Measurements from ENCODE around the gene HPCAL1.

HPCAL1 gene

DNA sequence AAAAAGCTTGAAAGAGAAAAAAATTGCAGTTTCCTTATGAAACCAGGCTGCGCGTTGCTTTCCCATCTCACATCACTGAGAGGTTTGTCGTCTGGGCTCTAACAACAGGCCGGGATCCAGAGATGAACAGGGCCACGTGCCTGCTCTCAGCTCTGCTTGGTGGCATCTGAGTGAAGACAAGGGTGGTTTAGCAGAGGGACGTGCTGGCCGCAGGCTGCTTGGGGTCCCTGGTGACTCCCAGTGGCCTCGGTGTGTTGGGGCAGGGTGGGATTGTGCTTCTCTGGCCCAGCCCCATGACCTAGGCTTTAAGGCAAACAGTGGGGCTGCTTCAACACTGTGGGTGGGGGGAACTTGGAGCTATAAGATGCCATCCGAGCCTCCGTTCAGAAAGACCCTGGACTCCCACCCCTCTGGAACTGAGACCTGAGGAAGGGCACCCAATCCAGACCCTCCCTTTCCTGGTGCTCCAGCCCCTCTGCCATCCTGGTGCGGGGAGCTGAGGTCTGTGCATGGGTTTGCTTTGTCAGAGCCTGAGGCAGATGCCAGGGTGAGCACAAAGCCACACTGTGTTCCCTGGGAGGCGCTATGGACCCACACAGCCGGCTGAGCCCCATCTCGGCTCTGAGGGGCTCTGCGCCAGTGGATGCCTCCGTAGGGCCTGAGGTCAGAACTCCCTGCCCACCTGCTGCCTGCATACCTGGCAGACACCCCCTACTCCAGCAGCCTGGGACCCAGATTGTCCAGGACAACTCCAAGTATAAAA, 18.4 kb upstream of the HPCAL1 start:
- Histone ChIP-seq H3K4me1 (ENCODE audit: control insufficient read depth, low read length) (no peaks in the 10 kb centered on the region), H3K36me3 (ENCODE audit: control insufficient read depth, low read length) (no peaks in the 10 kb centered on the region), H3K4me3 (ENCODE audit: low read length) (no peak overlapping the region), H3K79me2 (ENCODE audit: control insufficient read depth, low read length) (no peaks in the 10 kb centered on the region), H4K20me1 (ENCODE audit: control insufficient read depth, insufficient read depth, low read depth, low read length) (no peaks in the 10 kb centered on the region), H3K27ac (ENCODE audit: low read depth, low read length) (no peak overlapping the region), H3K27me3 (ENCODE audit: control insufficient read depth, low read length) (peaks cover 3% of the 10 kb centered on the region; the same call in 1 of the 2 replicates), H3K9me3 (ENCODE audit: control insufficient read depth, insufficient read depth, low read length) (no peaks in the 10 kb centered on the region), H3F3A (ENCODE audit: control insufficient read depth, insufficient read depth) (no peaks in the 10 kb centered on the region), H3K9me2 (replicated peaks; ENCODE audit: control insufficient read depth, low read length) (no peaks in the 10 kb centered on the region), H3K4me2 (ENCODE audit: low read length) (no peak overlapping the region)
- TF ChIP-seq, protein P1, sequence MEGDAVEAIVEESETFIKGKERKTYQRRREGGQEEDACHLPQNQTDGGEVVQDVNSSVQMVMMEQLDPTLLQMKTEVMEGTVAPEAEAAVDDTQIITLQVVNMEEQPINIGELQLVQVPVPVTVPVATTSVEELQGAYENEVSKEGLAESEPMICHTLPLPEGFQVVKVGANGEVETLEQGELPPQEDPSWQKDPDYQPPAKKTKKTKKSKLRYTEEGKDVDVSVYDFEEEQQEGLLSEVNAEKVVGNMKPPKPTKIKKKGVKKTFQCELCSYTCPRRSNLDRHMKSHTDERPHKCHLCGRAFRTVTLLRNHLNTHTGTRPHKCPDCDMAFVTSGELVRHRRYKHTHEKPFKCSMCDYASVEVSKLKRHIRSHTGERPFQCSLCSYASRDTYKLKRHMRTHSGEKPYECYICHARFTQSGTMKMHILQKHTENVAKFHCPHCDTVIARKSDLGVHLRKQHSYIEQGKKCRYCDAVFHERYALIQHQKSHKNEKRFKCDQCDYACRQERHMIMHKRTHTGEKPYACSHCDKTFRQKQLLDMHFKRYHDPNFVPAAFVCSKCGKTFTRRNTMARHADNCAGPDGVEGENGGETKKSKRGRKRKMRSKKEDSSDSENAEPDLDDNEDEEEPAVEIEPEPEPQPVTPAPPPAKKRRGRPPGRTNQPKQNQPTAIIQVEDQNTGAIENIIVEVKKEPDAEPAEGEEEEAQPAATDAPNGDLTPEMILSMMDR (IDR thresholded peaks at IDR 0.05; ENCODE audit: low read depth, low read length, poor library complexity, severe bottlenecking) = no peak
- no peak for TF ChIP-seq EZH2phosphoT487 (IDR thresholded peaks at IDR 0.05; ENCODE audit: borderline replicate concordance, low read length)

DNA sequence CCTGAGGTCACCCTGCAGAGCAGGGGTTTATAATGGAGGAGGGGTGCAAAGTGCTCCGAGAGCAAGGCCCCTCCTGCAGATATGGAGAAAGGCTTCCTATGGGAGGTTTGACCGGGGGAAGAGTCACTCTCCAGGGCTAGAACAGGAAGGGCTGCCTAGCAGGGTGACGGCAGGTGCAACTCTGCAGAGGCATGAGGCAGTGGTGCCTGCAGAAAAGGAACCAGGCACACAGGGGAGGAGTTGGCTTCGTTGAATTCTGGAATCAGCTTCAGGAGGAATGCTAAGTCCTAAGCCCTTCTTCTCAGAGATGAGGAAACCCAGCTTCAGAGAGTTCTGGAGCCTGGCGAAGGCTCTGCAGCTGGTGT, 17.5 kb upstream of the HPCAL1 start:
- H4K20me1 ChIP-seq (ENCODE audit: control insufficient read depth, insufficient read depth, low read depth, low read length) = no peaks in the 10 kb centered on the region
- H3K27ac ChIP-seq (ENCODE audit: low read depth, low read length) = no peak overlapping the region
- TF ChIP-seq, protein P1 (IDR thresholded peaks at IDR 0.05; ENCODE audit: low read depth, low read length, poor library complexity, severe bottlenecking) = no peak
- TF ChIP-seq EZH2phosphoT487 (IDR thresholded peaks at IDR 0.05; ENCODE audit: borderline replicate concordance, low read length) = no peak
- H3K4me3 ChIP-seq (ENCODE audit: low read length) = no peak overlapping the region
- H3K4me1 ChIP-seq (ENCODE audit: control insufficient read depth, low read length) = no peaks in the 10 kb centered on the region
- no peak overlapping the region for H3K4me2 ChIP-seq (ENCODE audit: low read length)
- no peaks in the 10 kb centered on the region for H3K9me2 ChIP-seq (replicated peaks; ENCODE audit: control insufficient read depth, low read length)
- no peaks in the 10 kb centered on the region for H3K9me3 ChIP-seq (ENCODE audit: control insufficient read depth, insufficient read depth, low read length)
- no peaks in the 10 kb centered on the region for H3F3A ChIP-seq (ENCODE audit: control insufficient read depth, insufficient read depth)
- no peaks in the 10 kb centered on the region for H3K27me3 ChIP-seq (ENCODE audit: control insufficient read depth, low read length)
- no peaks in the 10 kb centered on the region for H3K36me3 ChIP-seq (ENCODE audit: control insufficient read depth, low read length)
- H3K79me2 ChIP-seq (ENCODE audit: control insufficient read depth, low read length) = no peaks in the 10 kb centered on the region

DNA sequence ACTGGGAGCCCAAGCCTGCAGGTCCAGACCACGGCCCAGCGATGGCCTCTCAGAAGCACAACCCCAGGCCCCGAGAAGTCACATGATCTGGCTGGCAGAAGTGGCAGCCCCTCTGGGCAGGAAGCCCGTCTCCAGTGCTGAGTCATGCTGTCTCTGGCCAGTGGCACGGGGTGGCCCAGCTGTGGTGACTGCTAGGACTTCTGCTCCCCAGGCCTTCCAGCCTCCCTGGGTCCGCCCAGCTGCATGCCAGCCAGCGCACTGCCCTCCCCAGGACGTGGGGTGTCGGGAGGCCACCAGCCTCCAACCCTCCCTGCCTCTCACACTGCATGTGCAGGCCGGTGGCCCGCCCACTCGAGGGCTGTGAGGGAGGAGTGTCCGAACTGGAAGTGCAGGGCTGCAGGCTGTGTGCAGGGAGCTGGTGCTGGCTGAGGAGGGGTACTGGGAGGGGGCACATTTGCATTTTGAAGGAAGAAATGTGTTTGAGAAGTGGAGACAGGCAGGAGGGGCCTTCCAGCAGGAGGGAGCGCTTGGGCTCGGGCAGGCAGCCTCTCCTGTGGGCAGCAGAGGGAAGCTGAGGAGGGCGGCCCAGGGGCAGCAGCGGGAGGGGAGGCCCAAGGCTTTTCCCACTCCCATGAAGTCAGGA, 17.0 kb upstream of the HPCAL1 start:
- Histone ChIP-seq H3K4me2 (ENCODE audit: low read length) (no peak overlapping the region), H3K4me1 (ENCODE audit: control insufficient read depth, low read length) (no peaks in the 10 kb centered on the region), H3K9me2 (replicated peaks; ENCODE audit: control insufficient read depth, low read length) (no peaks in the 10 kb centered on the region), H3F3A (ENCODE audit: control insufficient read depth, insufficient read depth) (no peaks in the 10 kb centered on the region), H3K27ac (ENCODE audit: low read depth, low read length) (no peak overlapping the region), H3K79me2 (ENCODE audit: control insufficient read depth, low read length) (no peaks in the 10 kb centered on the region), H3K9me3 (ENCODE audit: control insufficient read depth, insufficient read depth, low read length) (no peaks in the 10 kb centered on the region), H3K27me3 (ENCODE audit: control insufficient read depth, low read length) (no peaks in the 10 kb centered on the region), H3K4me3 (ENCODE audit: low read length) (no peak overlapping the region), H4K20me1 (ENCODE audit: control insufficient read depth, insufficient read depth, low read depth, low read length) (no peaks in the 10 kb centered on the region), H3K36me3 (ENCODE audit: control insufficient read depth, low read length) (no peaks in the 10 kb centered on the region)
- TF ChIP-seq, protein P1 (IDR thresholded peaks at IDR 0.05; ENCODE audit: low read depth, low read length, poor library complexity, severe bottlenecking) = no peak
- no peak for TF ChIP-seq EZH2phosphoT487 (IDR thresholded peaks at IDR 0.05; ENCODE audit: borderline replicate concordance, low read length)
